ENCODE measurements around the gene LIX1L.
A peak's percentile ranks its signal among the peaks of the same experiment; 100 is the strongest.

The LIX1L gene

DNA sequence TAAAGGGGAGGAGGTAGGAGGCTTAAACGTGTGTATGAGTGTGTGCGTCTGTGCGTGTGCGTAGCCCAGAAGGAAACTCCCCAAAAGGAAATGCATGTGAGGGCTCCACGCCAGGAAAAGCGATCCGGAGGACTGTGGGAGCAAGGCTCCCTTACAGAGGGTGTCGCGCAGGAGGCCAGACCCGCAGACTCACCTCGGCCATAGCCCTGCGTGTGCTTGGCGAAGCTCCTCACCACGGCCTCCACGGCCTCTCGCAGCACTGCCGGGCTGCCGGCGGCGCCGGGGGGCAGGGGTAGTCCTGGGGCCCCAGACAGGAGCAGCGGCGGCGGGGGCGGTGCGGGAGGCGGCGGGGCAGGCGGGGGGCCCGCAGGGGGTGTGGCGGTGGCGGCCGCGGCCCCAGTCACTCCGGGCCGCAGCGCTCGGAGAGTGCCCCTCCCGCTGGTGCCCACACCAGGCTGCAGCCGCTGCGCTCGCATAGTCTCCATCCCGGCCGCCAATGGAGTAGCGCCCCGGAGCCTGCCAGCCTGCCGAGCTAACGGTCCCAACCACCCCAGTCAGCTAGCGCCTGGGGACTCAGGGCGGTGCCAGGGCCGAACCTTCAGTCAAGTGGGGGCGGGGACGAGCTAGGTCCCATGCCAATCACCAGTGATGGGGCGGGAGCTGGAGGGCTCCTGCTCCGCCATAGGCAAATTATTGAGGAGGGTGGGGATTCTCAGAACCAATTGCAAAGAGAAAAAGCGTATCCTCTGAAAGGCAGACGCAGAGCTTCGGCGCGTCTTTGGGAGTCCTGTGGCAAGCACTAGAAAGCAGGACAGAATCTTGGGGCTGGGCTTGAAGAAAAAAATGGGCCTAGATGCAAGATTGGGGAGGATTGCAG, at the start of gene LIX1L:
Gene LIX1L, minus strand, starts transcription at position 575 of the 877 bp plus-strand sequence. Its CDS starts 90 bp downstream, at position 485.
- DNase-seq, result peak; percentile 95 to 96

DNA sequence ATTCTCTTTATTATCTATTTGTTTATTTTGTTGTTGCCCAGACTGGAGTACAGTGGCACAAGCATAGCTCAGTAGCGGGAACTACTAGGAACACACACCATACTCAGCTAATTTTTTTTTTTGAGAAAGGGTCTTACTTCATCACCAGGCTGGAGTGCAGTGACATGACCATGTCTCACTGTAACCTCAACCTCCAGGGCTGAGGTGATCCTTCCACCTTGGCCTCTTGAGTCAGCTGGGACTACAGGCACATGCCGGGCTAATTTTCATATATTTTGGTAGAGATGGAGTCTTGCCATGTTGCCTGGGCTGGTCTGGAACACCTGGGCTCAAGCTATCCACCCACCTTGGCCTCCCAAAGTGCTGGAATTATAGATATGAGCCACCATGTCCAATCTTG, 43.9 kb upstream of the LIX1L start:
- DNase-seq, result no peak

DNA sequence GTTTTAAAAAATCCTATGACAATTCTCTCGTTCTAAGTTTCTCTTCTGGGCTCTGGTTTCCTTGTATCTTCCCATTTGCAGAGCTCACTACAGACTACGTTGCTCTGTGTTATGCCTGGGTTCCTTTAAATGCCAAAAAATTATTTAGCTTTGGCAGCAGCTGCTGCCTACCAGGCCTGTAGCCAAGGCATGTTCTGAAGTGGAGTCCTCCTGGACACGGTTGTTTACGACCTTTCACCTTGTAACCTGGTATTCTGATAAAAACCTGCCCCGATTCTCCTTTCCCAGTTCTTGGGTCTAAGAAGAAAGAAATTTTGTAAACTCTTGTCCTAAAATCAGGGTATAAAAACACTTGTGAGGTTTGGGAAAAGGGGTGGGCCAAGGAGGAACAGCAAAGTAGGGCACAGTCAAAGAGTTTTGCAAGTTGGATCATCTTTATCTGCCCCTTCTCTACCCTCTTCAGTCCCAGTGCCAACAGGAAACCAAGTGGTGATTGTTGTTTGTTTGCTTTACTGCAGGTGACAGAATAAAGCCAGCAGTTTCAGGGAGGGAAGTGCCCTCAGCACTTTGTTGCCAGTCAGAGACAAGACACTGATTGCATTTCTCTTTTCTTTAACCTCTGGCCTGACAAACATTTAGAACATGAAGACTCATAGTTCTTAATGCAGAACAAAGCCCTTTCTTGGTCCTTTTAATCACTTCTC, 41.7 kb upstream of the LIX1L start:
- DNase-seq, result no peak

DNA sequence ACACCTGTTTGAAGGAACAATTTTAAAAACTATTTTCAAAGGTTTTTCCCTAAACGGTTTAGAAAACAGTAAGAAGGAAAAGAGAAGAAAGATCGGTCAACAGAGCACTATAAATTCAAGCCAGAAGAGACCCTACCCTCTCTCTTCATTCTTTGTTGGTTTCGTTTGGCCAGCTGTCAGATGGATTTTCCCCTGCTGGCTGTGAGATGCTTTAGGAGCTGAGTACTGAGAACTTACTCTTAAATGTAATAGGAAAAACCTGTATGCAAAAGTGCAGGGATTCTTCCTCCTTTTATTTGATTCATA, 39.9 kb upstream of the LIX1L start:
- DNase-seq, result no peak

DNA sequence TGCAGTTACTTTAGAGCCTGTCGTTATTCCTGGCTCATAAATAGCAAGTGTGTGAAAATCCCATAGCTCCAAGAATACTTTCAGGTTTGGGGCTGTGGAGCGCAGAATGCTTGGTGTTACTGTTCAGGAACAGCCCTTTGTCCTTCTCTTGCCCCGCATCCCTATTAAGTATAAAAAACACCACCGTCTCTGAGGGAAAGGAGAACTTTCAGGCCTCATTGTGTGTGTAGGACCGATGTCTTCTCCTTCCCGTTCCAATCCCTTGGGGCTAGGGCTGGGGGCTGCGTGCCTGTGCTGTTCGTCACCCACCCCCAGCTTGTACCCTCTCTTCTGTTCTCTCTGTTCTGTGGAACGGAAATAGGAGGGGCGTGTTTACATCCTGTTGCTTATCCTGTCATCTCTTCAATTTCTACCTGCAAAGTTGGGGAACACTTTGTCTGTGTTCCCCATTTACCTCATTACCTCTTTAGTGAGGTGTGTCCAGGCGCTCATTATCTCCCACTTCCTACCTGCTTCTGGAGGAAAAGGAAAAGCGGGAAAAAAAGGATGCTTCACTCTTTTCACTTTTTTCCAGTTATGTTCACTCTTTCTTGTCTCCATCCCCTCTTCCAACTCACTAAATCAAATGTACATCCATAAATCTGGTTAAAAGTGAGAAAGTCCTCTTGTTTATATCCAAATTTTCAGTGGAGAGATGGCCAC, 39.4 kb upstream of the LIX1L start:
- peak; percentile 68 to 73 for DNase-seq

DNA sequence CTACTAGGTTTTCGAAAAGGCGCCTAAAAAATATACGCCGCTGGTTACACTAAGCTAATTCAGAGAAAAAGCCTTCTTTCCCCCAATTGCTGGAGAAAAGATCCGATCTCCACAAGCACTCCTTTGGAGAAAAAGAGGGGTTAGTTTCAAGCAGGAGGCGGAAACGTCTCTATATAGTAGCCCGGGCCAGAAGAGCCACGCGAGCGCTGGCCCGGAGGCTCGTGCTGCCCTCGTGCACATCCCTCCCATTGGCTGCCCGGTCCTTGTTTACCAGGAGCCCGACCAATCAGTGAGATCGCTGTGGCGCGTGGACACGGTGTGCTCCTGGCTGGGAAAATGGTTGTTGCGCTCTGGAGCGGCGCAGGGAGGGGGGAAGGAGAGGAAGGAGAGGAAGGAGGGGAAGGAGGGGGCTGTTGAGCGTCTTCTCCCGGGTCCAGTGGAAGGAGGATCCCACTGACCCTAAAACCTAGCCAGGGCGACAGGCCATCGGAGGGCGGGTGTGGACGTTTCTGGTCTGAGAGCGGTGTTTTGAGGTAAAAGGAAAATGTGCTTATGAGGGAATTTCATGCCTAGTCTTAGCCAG, 38.7 kb upstream of the LIX1L start, which contains the start of gene TXNIP:
Gene TXNIP, minus strand, starts transcription at position 147 of the 583 bp plus-strand sequence. CDS start 313 bp downstream, outside the sequence.
- peak; percentile 92 to 93 for DNase-seq

DNA sequence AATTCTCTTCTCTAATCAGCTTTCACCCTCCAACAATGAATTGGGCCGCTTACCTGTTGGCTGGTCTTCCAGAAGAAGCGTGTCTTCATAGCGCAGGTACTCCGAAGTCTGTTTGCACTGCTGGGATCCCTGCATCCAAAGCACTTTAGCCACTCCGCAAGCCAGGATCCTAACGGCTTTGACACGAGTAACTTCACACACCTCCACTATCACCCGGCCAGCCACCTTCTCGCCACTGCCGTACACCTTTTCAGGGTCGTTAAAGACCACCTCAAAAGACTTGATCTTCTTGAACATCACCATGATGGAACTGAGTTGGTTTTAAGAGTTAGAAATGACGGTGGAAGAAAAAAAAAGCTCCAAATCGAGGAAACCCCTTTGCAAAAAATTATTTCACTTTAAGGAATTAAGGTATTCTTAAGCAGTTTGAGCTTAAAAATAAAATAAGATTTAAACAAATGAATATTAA, 38.2 kb upstream of the LIX1L start:
- peak in 1 of 2 experiments; percentile 46 for DNase-seq

DNA sequence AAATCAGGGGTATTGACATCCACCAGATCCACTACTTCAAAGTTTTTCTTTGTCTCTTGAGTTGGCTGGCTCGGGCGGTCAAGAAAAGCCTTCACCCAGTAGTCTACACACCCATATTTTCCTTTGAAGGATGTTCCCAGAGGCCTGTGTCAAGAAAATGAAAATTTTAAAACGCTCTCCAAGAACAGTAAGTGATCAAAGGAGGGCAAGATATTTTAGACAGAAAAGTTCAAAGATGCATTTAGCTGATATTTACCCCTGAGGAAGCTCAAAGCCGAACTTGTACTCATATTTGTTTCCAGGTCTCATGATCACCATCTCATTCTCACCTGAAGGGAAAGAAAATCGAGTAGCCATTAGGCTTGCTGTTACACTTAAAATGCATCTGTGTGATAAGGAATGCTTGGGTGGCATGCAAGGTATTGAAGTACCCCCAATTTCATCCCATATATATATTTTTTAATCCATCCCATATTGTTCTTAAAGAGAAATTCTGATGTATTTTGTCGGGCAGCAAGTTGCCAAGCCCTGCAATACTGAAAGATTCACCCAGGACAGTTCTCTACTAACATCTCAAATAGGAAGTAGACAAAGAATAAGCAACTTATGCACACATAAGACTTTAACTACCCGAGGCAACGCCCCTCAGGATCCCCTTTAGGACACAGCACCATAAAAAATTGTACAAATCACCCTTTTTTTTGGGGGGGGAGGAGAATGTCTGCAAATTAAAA, 37.5 kb upstream of the LIX1L start:
- peak in 1 of 2 experiments; percentile 16 for DNase-seq

DNA sequence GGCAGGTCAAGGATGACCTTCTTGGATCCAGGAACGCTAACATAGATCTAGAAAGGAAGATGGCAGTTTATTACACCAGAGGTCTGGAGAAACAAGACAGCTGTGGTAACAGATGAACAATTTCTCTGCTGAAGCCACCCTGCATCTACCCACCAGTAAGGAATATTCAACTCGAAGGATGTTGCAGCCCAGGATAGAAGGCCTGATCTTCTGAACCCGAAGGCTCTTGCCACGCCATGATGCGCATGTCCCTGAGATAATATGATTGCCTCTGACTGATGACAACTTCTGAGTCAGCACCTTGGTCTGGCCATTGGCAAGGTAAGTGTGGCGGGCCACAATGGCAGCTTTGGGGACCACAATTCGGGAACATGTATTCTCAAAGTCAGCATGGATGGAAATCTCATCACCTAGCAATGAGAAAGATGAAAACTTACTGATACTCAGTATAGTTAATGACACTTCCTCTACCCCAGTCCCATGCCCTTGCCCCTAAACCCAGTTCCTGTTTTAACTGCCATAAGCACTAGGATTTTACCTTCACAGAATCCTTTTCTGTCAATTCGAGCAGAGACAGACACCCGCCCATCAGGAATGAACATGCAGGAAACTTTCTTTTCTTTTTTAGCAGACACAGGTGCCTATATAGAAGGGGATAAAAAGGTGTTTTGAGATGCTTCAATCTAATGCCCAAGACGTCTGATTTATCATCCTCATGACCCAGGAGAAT, 36.7 kb upstream of the LIX1L start:
- peak; percentile 63 to 67 for DNase-seq

DNA sequence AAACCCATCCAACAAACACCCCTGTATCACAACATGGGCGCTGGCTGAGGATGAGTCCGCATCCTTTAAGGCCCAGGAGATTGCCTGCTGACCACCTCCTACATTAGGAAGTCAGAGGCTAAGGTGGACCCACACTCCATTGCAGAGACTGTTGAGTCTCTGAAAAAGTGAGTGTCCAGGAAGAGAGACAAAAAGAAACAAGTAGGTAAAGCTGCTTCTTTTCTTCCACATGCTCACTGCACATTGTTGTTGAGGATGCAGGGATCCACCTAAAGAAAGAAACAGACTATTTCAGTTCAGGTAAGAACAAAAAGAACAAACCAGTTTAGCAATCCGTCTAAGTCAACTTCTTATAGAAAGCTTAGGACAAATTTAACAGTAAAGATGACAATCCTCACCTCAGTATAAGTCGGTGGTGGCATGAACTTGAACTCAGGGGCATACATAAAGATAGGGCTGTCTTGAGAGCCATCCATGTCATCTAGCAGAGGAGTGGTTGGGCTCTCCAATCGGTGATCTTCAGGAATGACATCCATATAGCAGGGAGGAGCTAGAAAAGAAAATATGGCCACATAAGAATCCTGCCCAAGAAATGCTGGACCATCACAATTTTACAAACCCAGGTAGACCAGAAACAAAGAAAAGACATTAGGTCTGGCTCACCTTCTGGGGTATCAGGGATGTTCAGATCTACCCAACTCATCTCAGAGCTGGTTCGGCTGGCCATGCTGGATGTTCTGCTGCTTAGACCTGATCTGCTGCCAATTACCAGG, 36.0 kb upstream of the LIX1L start:
- peak in 1 of 2 experiments; percentile 15 for DNase-seq

DNA sequence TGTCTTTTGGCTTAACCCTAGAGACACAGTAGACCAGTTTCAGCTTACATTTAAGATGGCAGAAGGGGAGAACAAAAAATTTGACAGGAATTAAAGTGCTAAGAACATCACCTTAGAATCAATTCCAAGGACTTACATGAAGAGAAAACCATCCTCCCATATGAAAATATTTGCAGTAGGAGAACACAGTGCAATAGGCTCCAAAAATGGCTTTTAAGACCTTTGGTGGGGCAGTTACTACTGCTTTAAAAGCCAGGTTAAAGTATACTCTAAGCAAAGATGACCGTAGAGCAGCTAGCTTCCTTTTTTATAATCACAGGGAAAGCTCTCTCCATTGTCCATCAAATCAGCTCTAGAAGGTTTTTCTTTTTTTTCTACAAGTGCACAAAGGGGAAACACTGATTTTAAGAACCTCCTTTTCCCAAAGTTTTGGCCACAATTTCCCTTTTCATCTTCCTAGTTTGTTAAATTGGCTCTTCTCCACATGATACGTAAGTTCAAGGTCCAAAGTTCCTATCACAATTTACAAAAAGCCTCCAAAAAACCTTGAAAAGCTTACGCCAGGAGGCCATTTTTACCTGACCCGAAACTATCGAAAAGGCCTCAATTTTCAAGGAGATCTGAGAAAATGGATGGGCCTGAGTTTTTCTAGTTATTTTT, 35.3 kb upstream of the LIX1L start:
- no peak for DNase-seq

DNA sequence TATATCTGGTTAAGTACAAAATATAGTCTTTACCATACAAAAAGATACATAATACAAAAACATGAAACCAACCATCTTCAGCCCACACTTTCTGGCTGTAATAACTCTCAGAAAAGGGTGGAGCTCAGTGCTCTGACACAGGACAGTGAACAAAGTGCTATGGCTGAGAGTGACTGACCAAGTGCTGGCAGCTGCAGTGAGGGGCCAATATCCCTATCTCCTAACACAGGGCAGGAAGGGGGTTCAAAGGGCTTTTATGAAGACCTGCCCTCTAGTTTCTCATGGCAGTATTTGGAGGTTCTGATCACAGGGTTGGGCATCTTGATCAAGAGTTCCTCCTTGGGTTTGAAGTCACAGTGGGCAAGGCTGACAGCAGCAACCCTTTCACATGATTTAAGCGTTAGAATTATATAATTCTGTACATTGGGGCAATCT, 34.7 kb upstream of the LIX1L start:
- DNase-seq, result peak in 1 of 2 experiments; percentile 25

DNA sequence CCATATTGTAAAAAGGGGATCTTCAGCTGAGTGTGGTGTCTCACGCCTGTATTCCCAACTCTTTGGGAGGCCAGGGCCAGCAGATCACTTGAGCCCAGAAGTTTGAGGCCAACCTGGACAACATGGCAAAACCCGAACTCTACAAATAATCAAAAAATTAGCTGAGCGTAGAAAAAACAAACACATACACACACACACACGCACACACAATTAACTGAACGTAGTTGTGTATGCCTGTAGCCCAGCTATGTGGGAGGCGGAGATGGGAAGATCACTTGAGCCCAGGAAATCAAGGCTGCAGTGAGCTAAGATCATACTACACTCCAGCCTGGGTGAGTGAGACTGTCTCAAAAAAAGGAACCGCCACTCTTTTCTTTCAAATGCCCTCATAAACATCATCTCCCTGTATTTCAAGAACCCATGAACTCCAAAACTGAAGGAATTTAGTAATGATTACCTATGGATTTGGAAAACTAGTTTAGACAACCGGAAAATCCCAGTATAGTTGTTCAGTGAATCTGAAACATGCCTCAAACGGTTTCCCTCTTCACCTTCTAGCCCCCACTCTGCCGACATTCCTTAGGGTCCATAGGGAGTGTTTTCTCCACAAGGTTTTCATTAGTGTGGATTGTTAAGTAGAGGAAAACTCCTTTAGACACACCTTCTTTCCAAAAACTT, 34.1 kb upstream of the LIX1L start:
- DNase-seq, result peak in 1 of 2 experiments; percentile 16

DNA sequence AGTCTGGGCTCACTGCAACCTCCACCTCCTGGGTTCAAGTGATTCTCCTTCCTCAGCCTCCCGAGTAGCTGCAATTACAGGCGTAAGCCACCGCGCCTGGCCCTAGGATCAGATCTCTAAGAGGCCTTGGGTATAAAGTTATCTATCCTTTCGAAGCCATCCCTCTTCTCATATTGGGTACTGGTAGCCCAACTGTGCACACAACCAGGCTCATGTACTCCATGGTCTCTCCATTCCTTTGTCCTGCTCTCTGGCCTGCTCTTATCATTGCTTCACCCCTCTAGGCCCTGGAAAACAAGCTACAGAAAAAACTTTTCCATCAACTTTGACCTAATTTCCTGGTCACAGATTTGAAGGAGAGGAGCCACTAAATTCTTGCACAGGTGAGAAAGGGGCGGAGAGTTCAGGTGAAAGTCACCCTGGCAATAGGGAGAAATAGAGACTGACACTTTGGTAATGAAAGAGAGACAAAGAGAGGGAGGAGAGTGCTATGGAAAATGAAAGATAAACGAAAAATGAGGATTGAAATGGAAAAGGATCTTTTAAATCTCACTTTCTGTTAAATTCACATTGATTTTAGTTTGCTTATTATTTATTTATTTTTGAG, 32.5 kb upstream of the LIX1L start:
- peak in 1 of 2 experiments; percentile 25 for DNase-seq

DNA sequence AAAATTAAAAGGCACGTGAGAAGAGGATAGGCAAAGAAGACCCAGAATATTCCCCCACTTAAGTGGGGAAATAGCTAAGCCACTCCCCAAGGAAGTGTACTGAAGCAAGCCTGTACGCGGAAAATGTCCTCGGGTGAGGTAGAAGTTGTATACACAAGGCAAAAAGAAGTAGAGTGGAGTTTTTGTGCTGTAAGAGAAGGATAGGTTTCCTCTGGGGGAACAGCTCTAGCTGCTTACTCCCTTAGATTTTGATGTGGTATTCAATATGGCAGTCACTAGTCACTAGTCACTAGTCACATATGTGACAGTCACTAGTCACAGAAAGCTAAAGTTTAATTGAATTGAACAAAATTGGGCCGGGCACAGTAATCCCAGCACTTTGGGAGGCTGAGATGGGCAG, 31.0 kb upstream of the LIX1L start:
- no peak for DNase-seq

DNA sequence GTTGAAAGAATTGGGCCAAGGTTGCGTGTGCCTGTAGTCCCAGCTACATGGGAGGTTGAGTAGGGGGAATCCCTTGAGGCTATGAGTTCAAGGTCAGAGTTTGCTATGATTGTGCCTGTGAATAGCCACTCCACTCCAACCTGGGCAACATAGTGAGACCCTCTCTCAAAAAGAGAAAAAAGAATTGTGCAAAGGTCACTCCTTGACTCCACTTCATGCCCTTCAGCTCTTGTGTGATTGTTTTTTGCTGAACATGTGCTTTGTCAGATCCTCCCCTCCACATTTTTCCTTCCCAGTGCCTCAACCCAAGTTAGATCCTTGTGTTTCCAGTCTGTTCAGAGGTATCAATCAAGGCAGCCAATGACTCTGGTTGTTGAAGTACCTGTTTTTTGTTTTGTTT, 30.1 kb upstream of the LIX1L start:
- DNase-seq, result no peak

DNA sequence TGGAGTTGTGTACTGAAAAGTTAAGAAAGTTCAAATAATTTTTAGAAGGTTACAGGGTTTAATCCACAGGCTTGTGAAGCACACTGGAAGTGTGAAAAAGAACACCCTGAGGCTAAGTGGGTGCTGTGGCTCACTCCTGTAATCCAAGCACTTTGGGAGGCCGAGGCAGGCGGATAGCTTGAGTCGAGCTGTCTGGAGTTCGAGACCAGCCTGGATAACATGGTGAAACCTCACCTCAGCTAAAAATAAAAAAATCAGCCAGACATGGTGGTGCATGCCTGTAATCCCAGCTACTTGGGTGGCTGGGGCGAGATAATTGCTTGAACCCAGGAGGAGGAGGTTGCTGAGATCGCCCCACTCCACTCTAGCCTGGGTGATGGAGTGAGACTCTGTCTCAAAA, 28.7 kb upstream of the LIX1L start:
- no peak for DNase-seq

DNA sequence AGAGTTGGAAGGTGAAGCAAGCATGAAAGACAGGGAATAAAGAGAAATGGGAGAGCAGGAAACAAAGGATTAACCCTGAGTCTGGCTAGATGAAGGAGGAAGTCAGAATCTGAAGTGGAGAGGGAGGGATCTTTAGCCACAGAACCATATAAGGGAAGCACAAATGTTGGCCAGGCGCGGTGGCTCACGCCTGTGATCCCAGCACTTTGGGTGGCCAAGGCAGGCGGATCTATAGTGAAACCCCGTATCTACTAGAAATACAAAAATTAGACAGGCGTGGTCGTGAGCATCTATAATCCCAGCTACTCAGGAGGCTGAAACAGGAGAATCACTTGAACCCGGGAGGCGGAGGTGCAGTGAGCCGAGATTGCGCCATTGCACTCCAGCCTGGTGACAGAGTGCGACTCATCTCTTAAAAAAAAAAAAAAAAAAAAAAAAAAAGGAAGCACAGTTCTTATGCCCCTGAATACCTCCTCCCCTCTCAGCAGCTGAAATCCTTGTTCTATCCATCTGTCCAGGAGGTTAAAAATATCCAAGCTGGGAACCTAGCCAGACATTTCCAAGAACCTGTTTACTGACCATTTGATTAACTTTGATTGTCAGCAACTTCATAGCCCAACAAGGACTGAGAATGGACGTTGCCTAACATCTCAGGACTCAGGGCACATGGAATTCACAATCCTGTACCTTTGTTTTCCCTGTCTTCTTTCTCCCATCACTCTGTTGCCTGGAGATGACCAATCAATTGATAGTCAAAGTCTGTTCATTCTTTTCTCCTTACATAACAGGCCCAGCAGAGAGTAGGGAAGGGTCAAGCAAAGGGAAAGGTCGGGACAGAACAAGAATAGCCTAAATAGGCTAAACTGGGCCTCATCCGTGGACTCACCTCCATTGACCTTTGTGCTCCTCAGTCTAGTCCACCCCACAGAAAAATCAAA, 28.0 kb upstream of the LIX1L start:
- DNase-seq, result no peak

Measured in activated T-cell treated with anti-CD3 and anti-CD28 coated beads, Interleukin-2, amount 50 U/mL, for 48 hours (primary cell).